Posterior vena cava (tissue), 2 donors: ENCODE measurements around the gene CNOT11. TPM values are rescaled to one million over a fixed set of nuclear protein-coding genes. Genes with fewer than 3 reads are reported as not detected.
"Not testable (repeated sequence)": the region's sequence is repeated elsewhere in the genome, so short reads cannot be mapped to it uniquely, and the experiment has no call there.

Experiments used
- DNase-seq: peaks from one replicate; pipeline ENCODE4 v3.0.0-alpha.2; 2020; ENCODE audit warnings: low spot score
- intact Hi-C, 2 donors: fragments of 100-400 bp; cut with DNase I; formaldehyde crosslinking; loops; one replicate each; pipeline versions ENCODE4 v1.14.1 to v1.14.2; 2022 to 2023
- microRNA-seq, 2 donors: library from miRNA; unstranded; fragments of <30 nt; microRNA quantifications; one replicate each; pipeline ENCODE4 v1.2.0, GENCODE V29; 2020 to 2021; ENCODE audit warnings: borderline microRNAs expressed in 2 of 2
- total RNA-seq, 2 donors: library from RNA; stranded (reverse); fragmentation: NEBNext Ultra II Directional; extraction: Animal tissue kit (Norgen Biotek cat#: 25700); gene quantifications; one replicate each; pipeline ENCODE4 v1.2.1, GENCODE V29; 2021
- donor health status: DM: yes; HTN: yes; CAD: no.
- donor health status: DM: yes; HTN: yes; CAD: no.

Gene CNOT11
- total RNA-seq, 2 donors from 2014 or later, result 20.1 to 20.6 TPM

GRCh38 chr2:101305035-101305434 lies 52.3 kb downstream of the CNOT11 start:
- DNase-seq, result no peak
- intact Hi-C loops, result no loop called here

GRCh38 chr2:101305492-101306078 lies 52.9 kb downstream of the CNOT11 start:
- intact Hi-C loops, result no loop called here
- DNase-seq, result no peak

- intact Hi-C loops, result no loop called here
- no peak for DNase-seq
Measured at GRCh38 chr2:101306410-101306809, 53.7 kb downstream of the CNOT11 start.

- intact Hi-C loops, result no loop called here
- DNase-seq, result no peak
Measured at GRCh38 chr2:101307503-101307902, 54.8 kb downstream of the CNOT11 start.

- DNase-seq, result no peak
- intact Hi-C loops, result no loop called here
Measured at GRCh38 chr2:101307950-101308431, 55.3 kb downstream of the CNOT11 start.

- intact Hi-C loops, result no loop called here
Measured at GRCh38 chr2:101308432-101309210, 55.9 kb downstream of the CNOT11 start, which contains the start of gene RNF149. Gene RNF149, minus strand, starts transcription at chr2:101308701. Its CDS starts 113 bp downstream, at chr2:101308588.

GRCh38 chr2:101310090-101310833 lies 57.6 kb downstream of the CNOT11 start:
- intact Hi-C loops, result loop anchor here in 1 of 2 donors (2.0 kb wide), 1 partner anchor 67 kb away; no protein-coding TSS in a partner anchor
- no peak for DNase-seq

More at GRCh38 chr2:101308432-101309210, 55.9 kb downstream of the CNOT11 start, which contains the start of gene RNF149:
- peak; percentile 99 for DNase-seq

GRCh38 chr2:101310834-101311695 lies 58.4 kb downstream of the CNOT11 start:
- DNase-seq, result no peak
- intact Hi-C loops, result loop anchor here in 1 of 2 donors (2.0 kb wide), 1 partner anchor 68 kb away; no protein-coding TSS in a partner anchor

- no peak for DNase-seq
- intact Hi-C loops, result loop anchor here in 1 of 2 donors (2.0 kb wide), 1 partner anchor 69 kb away; no protein-coding TSS in a partner anchor
Measured at GRCh38 chr2:101311696-101312017, 59.0 kb downstream of the CNOT11 start.

- intact Hi-C loops, DNase-seq: not testable (repeated sequence)
Measured at GRCh38 chr2:101316568-101316967, 63.9 kb downstream of the CNOT11 start.

Small RNAs within 50 kb of the gene (microRNA-seq; reads per million reads assigned to microRNA genes)
- gene MIR5696, result 0.97 to 1.8 reads per million in 2 donors

Other genes starting within 250 kb of the CNOT11 start
- 10 to 100 TPM; 13.5 to 13.9 TPM for gene TBC1D8, start 101.5 kb upstream of the CNOT11 start, total RNA-seq
- 10 to 100 TPM; 60.6 to 72.6 TPM for gene RNF149, start 55.8 kb downstream of the CNOT11 start, total RNA-seq
- not detected for gene CREG2, start 134.6 kb downstream of the CNOT11 start, total RNA-seq
- under 1 TPM; 0.32 to 0.38 TPM for gene RFX8, start 222.2 kb downstream of the CNOT11 start, total RNA-seq